Prostate gland (tissue), 2 donors: ENCODE measurements around the gene MT1G.

Source experiments
- POLR2A ChIP-seq: fragments of 450-650 bp; IDR thresholded peaks from one replicate; pipeline ENCODE4 v1.6.1; 2016; ENCODE audit warnings: antibody characterized with exemption, mild to moderate bottlenecking
- POLR2AphosphoS5 ChIP-seq: sonication (generic); formaldehyde crosslinking; IDR thresholded peaks from one replicate; pipeline ENCODE4 v1.6.1; 2017; ENCODE audit warnings: antibody characterized with exemption
- TF ChIP-seq, protein P1 (sequence below), 4 experiments: fragments of 200-600 bp in 2 of 4; fragments of 450-650 bp in 2 of 4; sonication (generic) in 2 of 4; IDR thresholded peaks; 1 replicate in 3 of 4; 2 replicates in 1 of 4; pipeline ENCODE4 v1.5.1; 2016 to 2019; ENCODE audit warnings: antibody characterized with exemption in 4 of 4, mild to moderate bottlenecking in 2 of 4, moderate library complexity in 2 of 4

DNA sequence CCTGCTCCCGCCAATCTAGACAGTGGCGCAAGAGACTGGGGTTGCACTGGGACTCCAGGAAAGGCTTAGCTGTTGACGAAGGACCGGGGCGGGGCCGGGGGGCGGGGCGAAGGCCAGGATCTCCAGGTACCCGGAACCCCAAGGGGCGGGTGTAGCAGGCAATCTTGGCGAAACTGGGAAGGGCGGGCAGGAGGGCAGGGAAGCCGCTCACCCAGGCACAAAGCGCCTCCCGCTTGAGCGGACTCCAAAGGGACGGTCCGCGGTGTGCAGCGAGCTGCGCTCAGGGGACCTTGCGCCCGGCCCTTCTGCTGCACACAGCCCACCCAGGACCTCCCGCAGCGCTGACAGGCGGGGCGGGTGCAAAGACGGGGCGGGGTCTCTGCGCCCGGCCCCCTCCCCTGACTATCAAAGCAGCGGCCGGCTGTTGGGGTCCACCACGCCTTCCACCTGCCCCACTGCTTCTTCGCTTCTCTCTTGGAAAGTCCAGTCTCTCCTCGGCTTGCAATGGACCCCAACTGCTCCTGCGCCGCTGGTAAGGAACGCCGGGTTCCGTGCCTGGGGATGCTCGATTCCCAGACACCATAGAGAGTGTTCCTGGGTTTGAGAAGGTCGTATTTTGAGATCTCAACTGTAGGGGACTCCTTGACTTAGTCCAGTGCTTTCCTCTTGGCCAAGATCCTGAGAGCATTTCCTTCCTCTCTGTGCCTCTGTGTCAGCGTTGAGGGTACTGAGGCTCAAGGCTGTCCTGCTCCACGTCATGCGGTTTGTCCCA is 10.1 kb downstream of the MT1G start, which contains the start of gene MT1F:
- TF ChIP-seq, protein P1, sequence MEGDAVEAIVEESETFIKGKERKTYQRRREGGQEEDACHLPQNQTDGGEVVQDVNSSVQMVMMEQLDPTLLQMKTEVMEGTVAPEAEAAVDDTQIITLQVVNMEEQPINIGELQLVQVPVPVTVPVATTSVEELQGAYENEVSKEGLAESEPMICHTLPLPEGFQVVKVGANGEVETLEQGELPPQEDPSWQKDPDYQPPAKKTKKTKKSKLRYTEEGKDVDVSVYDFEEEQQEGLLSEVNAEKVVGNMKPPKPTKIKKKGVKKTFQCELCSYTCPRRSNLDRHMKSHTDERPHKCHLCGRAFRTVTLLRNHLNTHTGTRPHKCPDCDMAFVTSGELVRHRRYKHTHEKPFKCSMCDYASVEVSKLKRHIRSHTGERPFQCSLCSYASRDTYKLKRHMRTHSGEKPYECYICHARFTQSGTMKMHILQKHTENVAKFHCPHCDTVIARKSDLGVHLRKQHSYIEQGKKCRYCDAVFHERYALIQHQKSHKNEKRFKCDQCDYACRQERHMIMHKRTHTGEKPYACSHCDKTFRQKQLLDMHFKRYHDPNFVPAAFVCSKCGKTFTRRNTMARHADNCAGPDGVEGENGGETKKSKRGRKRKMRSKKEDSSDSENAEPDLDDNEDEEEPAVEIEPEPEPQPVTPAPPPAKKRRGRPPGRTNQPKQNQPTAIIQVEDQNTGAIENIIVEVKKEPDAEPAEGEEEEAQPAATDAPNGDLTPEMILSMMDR (IDR thresholded peaks at IDR 0.05): no peak
- TF ChIP-seq POLR2A (peak; percentile 58), POLR2AphosphoS5 (peak; percentile 69)
